Neural cell (in vitro differentiated cells): ENCODE data around the gene SHROOM4.

Source experiments
- CTCF ChIP-seq: fragments of 450-650 bp; IDR thresholded peaks from 2 replicates; pipeline ENCODE4 v1.5.1; 2014; ENCODE audit warnings: antibody characterized with exemption, mild to moderate bottlenecking, moderate library complexity; ENCODE audit not compliant: poor library complexity, severe bottlenecking
- EP300 ChIP-seq: fragments of 450-650 bp; conservative IDR thresholded peaks from 2 replicates; pipeline ENCODE4 v1.6.1; 2014; ENCODE audit warnings: antibody characterized with exemption, mild to moderate bottlenecking, moderate library complexity; ENCODE audit not compliant: poor library complexity, severe bottlenecking
- EZH2 ChIP-seq: fragments of 200-600, 300-800 bp; shearing (Covaris generic), sonication (generic); IDR thresholded peaks from 2 replicates; pipeline ENCODE4 v1.6.1; 2014; ENCODE audit warnings: antibody characterized with exemption, low read length, borderline replicate concordance, mild to moderate bottlenecking; ENCODE audit not compliant: insufficient read depth, poor library complexity, severe bottlenecking
- MXI1 ChIP-seq: fragments of 450-650 bp; conservative IDR thresholded peaks from 2 replicates; pipeline ENCODE4 v1.6.1; 2014; ENCODE audit warnings: antibody characterized with exemption, mild to moderate bottlenecking; ENCODE audit not compliant: poor library complexity, severe bottlenecking
- POLR2AphosphoS5 ChIP-seq: IDR thresholded peaks from 2 replicates; pipeline ENCODE4 v1.6.1; 2012
- RAD21 ChIP-seq: fragments of 450-650 bp; conservative IDR thresholded peaks from 2 replicates; pipeline ENCODE4 v1.6.1; 2014; ENCODE audit warnings: antibody characterized with exemption, mild to moderate bottlenecking, moderate library complexity
- REST ChIP-seq: IDR thresholded peaks from 2 replicates; pipeline ENCODE4 v1.6.1; 2012; ENCODE audit warnings: borderline replicate concordance
- SMC3 ChIP-seq: fragments of 450-650 bp; conservative IDR thresholded peaks from 2 replicates; pipeline ENCODE4 v1.6.1; 2014; ENCODE audit warnings: antibody characterized with exemption, mild to moderate bottlenecking, moderate library complexity; ENCODE audit not compliant: poor library complexity
- TAF1 ChIP-seq: IDR thresholded peaks from 2 replicates; pipeline ENCODE4 v1.6.1; 2012; ENCODE audit warnings: low read depth

- TF ChIP-seq CTCF (no peak), SMC3 (no peak), POLR2AphosphoS5 (no peak), MXI1 (no peak), EP300 (no peak), TAF1 (no peak), REST (no peak), EZH2 (no peak), RAD21 (no peak)
Observed at GRCh38 chrX:50668860-50669259, 145.1 kb downstream of the SHROOM4 start.
